GM19467 (cell line): ENCODE data around the gene TXNRD2.
"Not testable (repeated sequence)": the region's sequence is repeated elsewhere in the genome, so short reads cannot be mapped to it uniquely, and the experiment has no call there.

Source experiments
- ATAC-seq: cut with Tn5 transposase; IDR thresholded peaks from one replicate; pipeline ENCODE4 v1.9.1; 2021; ENCODE audit warnings: mild to moderate bottlenecking, moderate library complexity; ENCODE audit not compliant: unreplicated experiment

TXNRD2 gene

GRCh38 chr22:19891317-19892256 is 50.0 kb downstream of the TXNRD2 start:
- ATAC-seq = no peak

DNA sequence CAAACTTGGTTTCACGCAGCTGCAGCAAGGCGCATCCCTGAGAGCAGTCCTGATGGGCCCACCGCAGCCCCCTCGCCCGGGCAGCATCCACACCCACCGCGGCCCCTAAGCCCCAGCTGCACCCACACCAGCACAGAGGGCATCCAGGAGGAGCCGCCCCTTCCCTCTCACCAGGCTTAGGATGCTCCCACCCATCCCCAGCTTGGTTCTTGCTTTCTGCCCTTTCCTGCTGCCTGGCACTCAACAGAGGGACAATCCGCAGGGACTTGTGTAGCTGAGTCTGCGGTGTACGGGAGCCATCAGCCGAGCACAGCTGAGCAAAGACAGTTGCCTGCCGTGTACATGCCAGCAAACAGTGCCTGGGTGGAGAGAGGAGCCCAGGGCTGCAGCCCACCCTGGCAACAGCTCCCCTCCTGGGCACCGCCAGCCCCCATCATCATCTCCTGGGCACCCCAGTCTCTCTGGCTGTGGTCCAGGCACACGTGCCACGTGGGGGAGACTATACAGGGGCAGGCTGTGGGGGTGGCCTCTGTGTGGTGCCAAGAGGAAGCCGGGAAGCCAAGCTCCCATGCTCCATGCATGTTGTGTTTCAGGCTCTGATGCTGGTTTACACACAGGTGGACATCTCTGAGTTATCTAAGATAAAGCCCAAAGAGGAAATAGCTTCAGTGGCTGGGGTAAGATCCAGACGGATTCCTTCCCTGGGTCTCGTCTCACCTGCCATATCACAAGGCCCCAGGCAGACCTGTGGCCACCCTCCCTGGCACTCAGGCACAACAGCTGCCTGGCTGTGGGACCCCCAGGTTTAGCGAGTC is 50.9 kb downstream of the TXNRD2 start:
- ATAC-seq = no peak

DNA sequence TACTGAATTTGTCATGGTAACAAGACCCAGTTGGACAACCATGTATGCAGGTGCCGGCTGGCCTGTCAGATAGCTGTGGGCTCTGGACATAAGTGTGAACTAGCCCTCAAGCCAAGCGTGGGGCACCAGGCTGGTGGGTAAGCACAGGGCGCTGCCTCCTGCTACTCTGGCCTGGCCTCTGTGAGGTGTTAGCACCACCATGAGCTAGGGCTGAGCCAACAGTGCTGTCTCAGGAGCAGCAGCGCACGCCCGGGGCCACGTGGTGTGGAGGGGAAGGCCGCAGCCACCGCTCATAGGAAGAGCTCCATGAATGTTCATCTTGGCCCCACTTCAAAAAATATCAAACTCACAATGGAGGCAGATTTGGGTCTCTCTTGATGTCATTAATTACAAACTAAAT is 51.7 kb downstream of the TXNRD2 start:
- ATAC-seq = no peak

GRCh38 chr22:19888131-19888746 is 53.4 kb downstream of the TXNRD2 start:
- ATAC-seq = no peak

DNA sequence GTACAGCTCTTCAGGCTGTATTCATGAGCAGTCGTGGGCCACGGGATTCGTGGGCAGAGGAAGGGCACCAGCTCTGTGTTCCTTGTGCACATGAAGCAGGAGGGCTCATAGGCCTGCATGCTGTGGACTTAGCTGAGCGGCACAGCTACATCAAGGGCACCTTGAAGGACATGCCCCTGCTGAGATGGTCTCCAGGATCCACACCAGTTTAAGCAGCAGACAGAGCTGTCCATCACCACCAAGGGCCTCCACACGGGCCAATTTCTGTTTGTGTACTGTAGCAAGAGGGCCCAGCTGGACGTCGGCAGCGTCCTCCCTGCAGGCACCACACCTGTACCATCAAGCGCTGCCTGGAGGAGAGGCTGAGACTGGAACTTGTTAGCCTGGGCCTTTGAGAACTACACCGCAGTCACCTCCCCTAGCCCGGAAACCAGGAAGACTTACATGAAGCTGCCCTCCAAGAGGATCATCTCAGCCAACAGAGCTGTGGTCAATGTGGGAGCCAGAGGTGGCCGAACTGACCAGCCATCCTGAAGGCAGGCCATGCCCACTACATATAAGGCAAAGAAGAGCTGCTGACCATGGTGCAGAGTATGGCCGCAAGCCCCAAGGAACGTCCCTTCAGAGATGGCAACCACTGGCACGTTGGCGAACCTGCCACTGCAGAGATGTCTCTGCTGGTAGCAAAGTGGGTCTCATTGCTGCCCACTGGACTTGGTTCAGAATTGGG is 54.2 kb downstream of the TXNRD2 start:
- ATAC-seq = no peak

- ATAC-seq = no peak
These were observed 54.9 kb downstream of the TXNRD2 start for GRCh38 chr22:19886605-19887255.

- ATAC-seq = no peak
These were observed 55.6 kb downstream of the TXNRD2 start for GRCh38 chr22:19885841-19886592.

DNA sequence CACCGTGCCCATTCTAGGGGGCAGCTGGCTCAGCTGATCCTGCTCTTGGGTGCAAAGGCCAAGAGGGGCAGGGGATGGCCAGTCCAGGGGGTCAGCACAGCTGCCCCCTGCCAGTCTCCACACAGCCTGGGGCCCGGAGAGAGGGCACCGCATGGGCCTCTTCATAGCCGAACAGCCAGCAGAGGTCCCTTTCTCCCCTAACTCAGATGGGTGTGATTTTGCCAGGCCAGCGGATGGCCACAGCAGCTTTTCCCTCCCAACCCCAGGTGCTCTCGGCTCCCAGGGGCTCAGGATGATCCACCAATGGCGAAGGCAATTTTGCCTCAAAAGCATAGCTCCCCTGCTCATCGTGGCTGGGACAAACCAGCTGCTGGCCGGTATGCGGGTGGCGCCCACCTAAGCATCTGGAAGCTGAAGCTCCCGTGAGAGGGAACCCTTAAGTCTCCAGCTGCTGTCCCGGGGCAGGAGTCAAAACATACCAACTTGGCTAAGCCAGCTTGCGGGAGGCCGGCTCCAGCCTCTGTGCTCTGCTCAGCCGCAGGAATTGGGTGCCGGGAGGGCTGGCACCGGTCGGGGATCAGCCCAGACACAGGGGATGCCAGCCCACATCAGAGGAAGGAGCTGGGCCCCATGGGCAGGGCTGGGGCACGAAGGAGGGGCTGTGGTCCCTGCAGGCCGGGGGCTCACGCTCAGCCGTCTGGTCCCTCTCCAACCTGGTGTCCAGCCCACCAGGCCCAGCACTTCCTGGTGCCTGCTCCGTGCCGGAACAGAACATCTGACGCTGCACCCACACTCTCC is 56.5 kb downstream of the TXNRD2 start:
- no peak for ATAC-seq

GRCh38 chr22:19884161-19884953 is 57.3 kb downstream of the TXNRD2 start:
- no peak for ATAC-seq

GRCh38 chr22:19883446-19883845 is 58.2 kb downstream of the TXNRD2 start:
- not testable (repeated sequence) for ATAC-seq

- no peak for ATAC-seq
These were observed 58.9 kb downstream of the TXNRD2 start for GRCh38 chr22:19882446-19883381.

DNA sequence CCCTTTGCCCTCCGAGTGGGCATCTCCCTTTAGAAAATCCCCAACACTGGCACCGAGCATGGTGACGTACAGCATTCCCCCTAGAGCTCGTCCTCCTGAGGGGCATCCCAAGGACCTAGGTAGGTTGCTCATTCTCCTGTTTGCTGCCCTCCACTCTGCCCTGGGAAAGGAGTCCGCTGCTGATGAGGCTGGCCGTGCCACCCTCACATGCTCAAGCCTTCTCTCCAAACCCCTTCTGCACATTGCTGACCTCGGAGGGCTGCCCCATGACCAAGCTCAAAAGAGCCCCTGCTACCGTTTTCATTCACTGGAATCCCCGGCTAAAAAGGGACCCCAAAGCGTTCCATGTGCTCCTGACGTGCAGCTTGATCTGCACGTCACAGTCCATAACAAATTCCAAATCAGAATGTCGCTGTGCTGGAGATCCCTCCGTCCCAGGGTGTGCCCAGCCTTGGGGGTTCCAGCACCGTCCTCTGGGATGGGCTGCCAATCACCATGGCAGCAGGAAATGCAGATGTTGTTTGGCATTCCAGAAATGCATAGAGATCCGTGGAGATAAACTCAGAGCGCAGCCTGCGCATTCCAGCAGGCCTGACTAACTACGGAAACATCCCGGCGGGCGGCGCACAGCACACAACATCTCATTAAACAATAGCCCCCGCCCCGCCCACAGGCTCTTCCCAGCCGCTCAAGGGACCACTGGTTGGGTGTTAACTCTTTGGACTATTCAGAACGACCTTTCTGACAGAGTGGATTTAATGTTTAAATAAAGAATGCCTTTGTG is 60.6 kb downstream of the TXNRD2 start:
- ATAC-seq = no peak

- ATAC-seq = no peak
These were observed 61.4 kb downstream of the TXNRD2 start for GRCh38 chr22:19879992-19880785.

DNA sequence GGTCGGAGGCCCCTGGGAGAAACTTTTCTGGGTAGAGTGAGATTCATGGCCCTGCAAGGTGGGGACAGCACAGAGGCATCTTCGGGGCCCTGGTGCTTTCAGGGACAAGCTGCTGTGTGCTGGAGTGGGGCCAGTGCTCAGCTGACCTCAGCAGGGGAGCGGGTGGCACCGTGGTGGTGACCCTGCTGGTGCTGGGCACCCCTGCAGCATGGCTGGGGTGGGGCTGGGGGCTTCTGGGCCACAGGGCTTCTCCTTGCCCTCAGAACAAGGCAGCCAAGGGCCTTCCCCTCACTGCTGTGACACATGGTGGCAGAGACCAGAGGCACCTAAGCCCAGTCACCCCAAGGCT is 62.0 kb downstream of the TXNRD2 start:
- ATAC-seq = no peak

GRCh38 chr22:19879246-19879570 is 62.4 kb downstream of the TXNRD2 start:
- ATAC-seq = no peak
